Embryonic facial prominence (tissue), 1 donor: Measurements from ENCODE around the gene PBXIP1.
"Not testable (repeated sequence)": the region's sequence is repeated elsewhere in the genome, so short reads cannot be mapped to it uniquely, and the experiment has no call there.

Source experiments
- DNase-seq: peaks from one replicate; pipeline ENCODE4 v3.0.0-alpha.2; 2016; ENCODE audit errors: extremely low spot score

PBXIP1 gene

GRCh38 chr1:154937085-154937987, 18.6 kb downstream of the PBXIP1 start:
- peak; percentile 91 for DNase-seq

DNA sequence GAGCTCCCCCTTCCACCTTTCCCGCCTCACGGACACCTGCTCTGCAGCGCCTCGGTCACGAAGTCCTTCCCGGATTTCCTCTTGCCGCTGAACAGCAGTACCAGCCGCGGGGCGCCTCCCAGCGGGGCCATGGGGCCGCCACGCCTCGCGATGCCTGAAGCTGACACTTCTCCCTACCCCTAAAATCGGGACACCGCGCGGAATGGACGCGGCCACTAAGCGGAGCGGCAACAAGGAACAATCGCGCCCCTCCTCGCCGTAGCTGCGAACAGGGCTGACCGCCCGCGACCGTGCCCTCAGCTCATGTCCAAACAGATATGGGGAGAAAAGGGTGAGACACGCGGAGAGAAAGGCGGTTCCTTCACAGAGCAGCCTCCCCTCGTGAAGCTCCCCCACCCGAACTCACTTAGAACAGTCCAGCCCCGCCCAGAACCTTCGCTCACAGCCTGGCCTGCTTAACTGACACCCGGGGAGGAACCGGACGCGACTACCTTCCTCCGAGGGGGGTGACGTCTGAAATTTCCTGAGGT, 19.3 kb downstream of the PBXIP1 start, which contains the start of gene PMVK:
Gene PMVK, minus strand, starts transcription at position 165 of the 530 bp plus-strand sequence. Its CDS starts 34 bp downstream, at position 131.
- DNase-seq, result peak; percentile 93

- DNase-seq, result no peak
Observed at GRCh38 chr1:154935749-154936554, 19.9 kb downstream of the PBXIP1 start.

GRCh38 chr1:154934358-154934948, 21.4 kb downstream of the PBXIP1 start:
- DNase-seq, result no peak

DNA sequence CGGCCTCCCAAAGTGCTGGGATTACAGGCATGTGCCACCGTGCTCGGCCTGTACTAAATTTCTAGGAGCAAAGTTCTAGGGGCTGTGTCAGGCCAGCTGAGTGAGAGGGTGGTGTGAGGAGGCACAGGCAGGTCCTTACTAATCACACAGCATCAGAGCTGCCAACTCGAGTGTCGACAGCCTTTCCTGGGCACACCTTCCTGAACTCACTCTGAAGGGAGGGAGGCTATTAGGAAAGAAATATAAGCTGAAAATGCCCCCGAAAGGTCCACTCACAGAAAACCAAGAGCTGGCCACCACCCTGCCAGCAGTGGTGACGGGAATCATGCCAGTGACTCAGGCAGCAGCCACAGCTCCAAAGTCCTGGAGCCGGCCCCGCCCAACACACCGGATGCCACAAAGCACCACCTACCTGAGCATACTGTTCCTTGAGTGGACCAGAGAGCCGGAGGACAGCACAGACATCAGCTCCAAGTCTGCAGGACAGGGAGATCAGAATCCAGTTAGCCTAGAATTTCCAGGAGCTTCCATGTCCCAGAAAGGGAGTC, 23.9 kb downstream of the PBXIP1 start:
- DNase-seq, result no peak

GRCh38 chr1:154926201-154926600, 29.7 kb downstream of the PBXIP1 start:
- no peak for DNase-seq

- DNase-seq, result no peak
Observed at GRCh38 chr1:154925335-154926170, 30.3 kb downstream of the PBXIP1 start.

GRCh38 chr1:154923695-154924094, 32.2 kb downstream of the PBXIP1 start:
- no peak for DNase-seq

- DNase-seq, result no peak
Observed at GRCh38 chr1:154913273-154913672, 42.6 kb downstream of the PBXIP1 start.

DNA sequence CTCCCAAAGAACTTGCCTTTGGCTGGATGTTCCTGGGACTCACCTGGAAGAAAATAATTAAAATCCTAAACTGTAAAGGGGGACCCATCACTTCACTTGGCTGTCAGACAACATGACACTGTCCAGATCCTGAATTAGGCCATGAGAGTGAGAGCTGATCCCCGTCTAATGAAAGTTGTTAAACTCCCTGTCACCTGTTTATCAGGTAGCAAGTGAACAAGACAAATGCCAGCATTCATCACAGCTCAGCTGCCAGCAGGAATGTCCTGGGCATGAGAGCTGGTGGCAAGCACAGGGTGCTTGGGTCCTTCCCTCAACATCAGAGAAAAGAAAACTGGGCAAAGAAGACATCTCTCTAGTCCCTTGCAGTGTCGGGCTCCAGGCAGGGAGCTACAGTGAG, 43.1 kb downstream of the PBXIP1 start:
- no peak for DNase-seq

- no peak for DNase-seq
Observed at GRCh38 chr1:154911691-154912550, 44.0 kb downstream of the PBXIP1 start.

DNA sequence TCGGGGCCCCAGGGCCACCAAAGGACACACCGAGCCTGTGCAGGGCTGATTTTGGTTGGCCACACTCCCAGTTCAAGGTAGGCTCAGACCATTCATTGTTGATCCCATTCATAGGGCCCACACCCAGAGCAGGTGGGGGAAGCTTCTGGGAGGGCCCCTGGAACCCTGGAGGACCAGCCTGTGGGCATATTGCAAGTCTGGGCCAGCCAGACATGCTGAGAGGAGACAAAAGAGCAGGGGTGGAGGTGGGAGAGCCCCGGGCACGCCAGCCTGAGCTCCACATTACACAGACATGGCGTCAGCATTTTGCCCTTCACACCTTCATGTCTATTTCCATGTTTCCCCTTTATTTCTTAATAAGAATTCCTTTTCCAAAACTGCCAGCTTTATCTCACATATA, 45.0 kb downstream of the PBXIP1 start:
- no peak for DNase-seq

DNA sequence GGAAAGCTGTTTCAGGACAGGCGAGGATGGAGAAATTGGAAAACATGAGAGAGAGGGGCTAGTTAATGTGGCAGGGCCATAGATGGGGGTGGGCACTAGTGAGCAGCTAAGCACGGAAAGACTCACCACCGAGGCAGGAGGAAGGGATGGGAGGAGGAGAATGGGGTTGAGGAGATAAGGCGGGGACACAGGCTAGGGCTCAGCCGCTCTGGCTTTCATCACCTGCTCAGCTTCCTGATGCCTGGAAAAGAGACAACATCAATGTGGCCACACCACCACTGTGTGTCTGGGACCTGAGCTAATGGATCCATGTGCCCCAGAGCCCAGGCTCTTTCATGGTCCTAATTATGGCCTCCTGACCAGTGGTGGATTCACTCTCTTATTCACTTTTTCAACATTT, 47.0 kb downstream of the PBXIP1 start:
- DNase-seq, result no peak

- DNase-seq, result not testable (repeated sequence)
Observed at GRCh38 chr1:154908129-154908528, 47.8 kb downstream of the PBXIP1 start.

GRCh38 chr1:154906621-154907081, 49.2 kb downstream of the PBXIP1 start:
- DNase-seq, result no peak

GRCh38 chr1:154902938-154903566, 52.8 kb downstream of the PBXIP1 start:
- no peak for DNase-seq

- DNase-seq, result no peak
Observed at GRCh38 chr1:154901591-154901990, 54.3 kb downstream of the PBXIP1 start.

GRCh38 chr1:154899041-154899440, 56.9 kb downstream of the PBXIP1 start:
- no peak for DNase-seq

DNA sequence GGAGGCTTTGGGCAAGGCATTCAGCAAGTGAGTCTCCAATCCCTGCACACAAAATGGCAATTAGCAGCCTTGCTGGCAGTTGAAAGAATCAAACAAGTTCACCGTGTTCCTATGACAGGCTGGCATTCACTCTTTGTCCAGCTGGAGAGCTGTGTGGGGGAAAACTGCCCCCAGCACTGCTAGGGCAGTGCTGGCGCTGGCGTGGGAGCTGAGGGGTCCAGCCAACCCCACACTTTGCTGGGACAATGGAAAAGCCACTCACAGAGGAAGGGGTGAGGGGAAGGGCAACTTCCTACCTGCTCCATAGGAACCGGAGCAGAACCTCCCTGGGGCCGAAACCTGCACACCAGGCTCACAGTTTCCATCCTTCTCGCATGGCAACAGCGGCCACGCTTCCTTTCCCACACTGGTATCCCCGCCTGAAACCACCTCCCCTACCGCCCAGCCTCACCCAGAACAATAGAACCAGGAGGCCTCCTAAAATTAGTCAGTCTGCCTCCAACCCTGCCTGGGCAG, 59.1 kb downstream of the PBXIP1 start:
- no peak for DNase-seq
